Hepatocyte (in vitro differentiated cells): ENCODE results near the gene RAPGEFL1. TPM values are rescaled to one million over a fixed set of nuclear protein-coding genes. Genes with fewer than 3 reads are reported as not detected.

Source experiments
- DNase-seq: peaks from one replicate; pipeline ENCODE4 v3.0.0-alpha.2; 2016; ENCODE audit warnings: low spot score
- H2AFZ ChIP-seq: fragments of 200-600 bp; sonication (generic); 2 replicates; pipeline ENCODE4 v1.6.0; 2016; ENCODE audit warnings: antibody characterized with exemption, mild to moderate bottlenecking
- H3K27ac ChIP-seq: fragments of 200-600 bp; sonication (generic); 2 replicates; pipeline ENCODE4 v1.5.1; 2016; ENCODE audit warnings: mild to moderate bottlenecking
- H3K27me3 ChIP-seq: fragments of 200-600 bp; sonication (generic); 2 replicates; pipeline ENCODE4 v1.6.1; 2016
- H3K36me3 ChIP-seq: fragments of 200-600 bp; sonication (generic); replicated peaks from 2 replicates; pipeline ENCODE4 v1.5.1; 2016; ENCODE audit warnings: low read depth; ENCODE audit not compliant: insufficient read depth
- H3K4me1 ChIP-seq: fragments of 200-600 bp; sonication (generic); 2 replicates; pipeline ENCODE4 v1.5.1; 2016; ENCODE audit warnings: mild to moderate bottlenecking, moderate library complexity; ENCODE audit not compliant: insufficient read depth
- H3K4me2 ChIP-seq: fragments of 200-600 bp; sonication (generic); 2 replicates; pipeline ENCODE4 v1.6.0; 2016
- H3K4me3 ChIP-seq: fragments of 200-600 bp; sonication (generic); 2 replicates; pipeline ENCODE4 v1.5.1; 2016; ENCODE audit warnings: mild to moderate bottlenecking
- H3K79me2 ChIP-seq: fragments of 200-600 bp; sonication (generic); 2 replicates; pipeline ENCODE4 v1.6.0; 2017; ENCODE audit warnings: mild to moderate bottlenecking
- H3K9me2 ChIP-seq: fragments of 200-600 bp; sonication (generic); replicated peaks from 2 replicates; pipeline ENCODE4 v1.6.0; 2017; ENCODE audit warnings: mild to moderate bottlenecking; ENCODE audit not compliant: insufficient read depth
- H3K9me3 ChIP-seq: fragments of 200-600 bp; sonication (generic); 2 replicates; pipeline ENCODE4 v1.5.1; 2016; ENCODE audit warnings: low read depth, mild to moderate bottlenecking
- H4K20me1 ChIP-seq: fragments of 200-600 bp; sonication (generic); 2 replicates; pipeline ENCODE4 v1.6.0; 2016; ENCODE audit warnings: mild to moderate bottlenecking; ENCODE audit not compliant: insufficient read depth, poor library complexity, severe bottlenecking
- CTCF ChIP-seq: fragments of 200-600 bp; sonication (generic); IDR thresholded peaks from 2 replicates; pipeline ENCODE4 v1.5.1; 2016; ENCODE audit warnings: antibody characterized with exemption, mild to moderate bottlenecking; ENCODE audit not compliant: poor library complexity
- EZH2 ChIP-seq: fragments of 200-600 bp; sonication (generic); IDR thresholded peaks from 2 replicates; pipeline ENCODE4 v1.6.1; 2016; ENCODE audit warnings: antibody characterized with exemption, mild to moderate bottlenecking, borderline replicate concordance
- EZH2phosphoT487 ChIP-seq: fragments of 200-600 bp; sonication (generic); IDR thresholded peaks from one replicate; pipeline ENCODE4 v1.6.1; 2018; ENCODE audit warnings: antibody characterized with exemption, mild to moderate bottlenecking, low read depth, moderate library complexity; ENCODE audit not compliant: unreplicated experiment, severe bottlenecking
- WGBS: methylation state at CpG from one replicate; pipeline ENCODE4 v1.1.6; 2016; ENCODE audit warnings: low lambda C conversion rate; ENCODE audit errors: missing lambda C conversion rate; 5-methylcytosine and 5-hydroxymethylcytosine counted together
- polyA plus RNA-seq: library from polyadenylated mRNA; unstranded; fragments of >200 nt; fragmentation: Nextera tagmentation; extraction: Ambion mirVana; gene quantifications from 2 replicates; pipeline ENCODE4 v1.2.1, GENCODE V29; 2016
- total RNA-seq: library from RNA; depleted of rRNA; stranded (reverse); fragments of >200 nt; gene quantifications from 2 replicates; pipeline ENCODE4 v1.2.3, GENCODE V29; 2014

The RAPGEFL1 gene
- total and polyA plus RNA-seq, 2 experiments from 2014 or later, result 4.2 to 4.9 TPM

GRCh38 chr17:40175928-40176753 is 1.1 kb upstream of the RAPGEFL1 start:
- WGBS, result 69% methylated on average over 7 of the region's 7 CpGs
- no peaks in the 10 kb centered on the region for H4K20me1 ChIP-seq
- peaks cover 16% of the 10 kb centered on the region for H3K4me1 ChIP-seq
- H3K27me3 ChIP-seq, result no peaks in the 10 kb centered on the region
- no peak overlapping the region for H3K4me3 ChIP-seq
- H3K4me2 ChIP-seq, result peak overlapping the region; percentile 97
- no peaks in the 10 kb centered on the region for H3K9me2 ChIP-seq
- H2AFZ ChIP-seq, result no peak overlapping the region
- no peaks in the 10 kb centered on the region for H3K79me2 ChIP-seq
- DNase-seq, result peak; percentile 78
- no peaks in the 10 kb centered on the region for H3K9me3 ChIP-seq
- no peaks in the 10 kb centered on the region for H3K36me3 ChIP-seq
- peak overlapping the region; percentile 93 for H3K27ac ChIP-seq
- TF ChIP-seq EZH2phosphoT487 (no peak), EZH2 (no peak), CTCF (no peak)

GRCh38 chr17:40176754-40177110 is 538 bp upstream of the RAPGEFL1 start:
- no peaks in the 10 kb centered on the region for H3K36me3 ChIP-seq
- H3K4me2 ChIP-seq, result peak overlapping the region; percentile 97
- H2AFZ ChIP-seq, result no peak overlapping the region

GRCh38 chr17:40178021-40178601 is 841 bp downstream of the RAPGEFL1 start:
- Histone ChIP-seq H2AFZ (peak overlapping the region; percentile 43), H4K20me1 (no peaks in the 10 kb centered on the region), H3K36me3 (no peaks in the 10 kb centered on the region), H3K4me2 (peak overlapping the region; percentile 97), H3K9me2 (no peaks in the 10 kb centered on the region), H3K27me3 (no peaks in the 10 kb centered on the region), H3K4me3 (peak overlapping the region; percentile 73), H3K79me2 (no peaks in the 10 kb centered on the region), H3K9me3 (no peaks in the 10 kb centered on the region), H3K27ac (no peak overlapping the region), H3K4me1 (peaks cover 16% of the 10 kb centered on the region)
- WGBS, result 50% methylated on average over 15 of the region's 46 CpGs
- DNase-seq, result no peak
- no peak for TF ChIP-seq EZH2
- TF ChIP-seq CTCF, result no peak
- no peak for TF ChIP-seq EZH2phosphoT487

More at GRCh38 chr17:40176754-40177110, 538 bp upstream of the RAPGEFL1 start:
- TF ChIP-seq EZH2 (no peak), CTCF (no peak), EZH2phosphoT487 (no peak)
- no peaks in the 10 kb centered on the region for H3K27me3 ChIP-seq
- no peaks in the 10 kb centered on the region for H3K9me2 ChIP-seq
- H3K4me1 ChIP-seq, result peaks cover 16% of the 10 kb centered on the region
- no peaks in the 10 kb centered on the region for H4K20me1 ChIP-seq
- no peaks in the 10 kb centered on the region for H3K9me3 ChIP-seq
- H3K27ac ChIP-seq, result peak overlapping the region; percentile 93
- DNase-seq, result no peak
- no peaks in the 10 kb centered on the region for H3K79me2 ChIP-seq
- H3K4me3 ChIP-seq, result no peak overlapping the region
- 92% methylated on average over 2 of the region's 2 CpGs for WGBS
